Activated T-cell treated with anti-CD3 and anti-CD28 coated beads, Interleukin-2, amount 50 U/mL, for 72 hours (primary cell): ENCODE measurements around the gene ATP13A1. TPM values are rescaled to one million over a fixed set of nuclear protein-coding genes. Genes with fewer than 3 reads are reported as not detected.
A peak's percentile ranks its signal among the peaks of the same experiment; 100 is the strongest.

Source experiments
- ATAC-seq, 2 donors: fragments of 150-1000 bp; cut with Tn5 transposase; replicated peaks in 1 of 2; 2 replicates each; pipeline ENCODE4 v1.10.0; 2021; ENCODE audit warnings: moderate library complexity in 2 of 2, mild to moderate bottlenecking in 1 of 2
- DNase-seq, 2 donors: peaks; one replicate each; pipeline ENCODE4 v3.0.0; 2021 to 2022; ENCODE audit warnings: mixed read lengths in 1 of 2
- H3K27ac Mint-ChIP-seq: one replicate; pipeline ENCODE4 v1.8.0; 2022; ENCODE audit warnings: mild to moderate bottlenecking, moderate library complexity, mixed read lengths
- H3K27me3 Mint-ChIP-seq: one replicate; pipeline ENCODE4 v1.8.0; 2022; ENCODE audit warnings: low read depth, mixed read lengths
- H3K36me3 Mint-ChIP-seq, 2 donors: one replicate each; pipeline ENCODE4 v1.8.0; 2022; ENCODE audit warnings: mixed read lengths in 2 of 2, mild to moderate bottlenecking in 1 of 2; ENCODE audit not compliant: insufficient read depth in 2 of 2
- H3K4me1 Mint-ChIP-seq: one replicate; pipeline ENCODE4 v1.8.0; 2022; ENCODE audit warnings: low read depth, mixed read lengths
- H3K4me3 Mint-ChIP-seq, 2 donors: one replicate each; pipeline ENCODE4 v1.8.0; 2022; ENCODE audit warnings: mild to moderate bottlenecking in 2 of 2, mixed read lengths in 2 of 2, moderate library complexity in 2 of 2
- H3K9me3 Mint-ChIP-seq, 2 donors: one replicate each; pipeline ENCODE4 v1.8.0; 2022; ENCODE audit warnings: mixed read lengths in 2 of 2
- total RNA-seq, 2 donors: library from RNA; stranded (reverse); gene quantifications; one replicate each; pipeline ENCODE4 v1.2.3, GENCODE V29; 2022

Gene ATP13A1
- total RNA-seq, 2 donors from 2014 or later: 48.8 to 65.4 TPM

GRCh38 chr19:19659646-19660245 is 3.7 kb downstream of the ATP13A1 start:
- Mint-ChIP-seq H3K4me1 (peaks cover 26% of the 10 kb centered on the region), H3K27me3 (no peaks in the 10 kb centered on the region), H3K9me3 (no peaks in the 10 kb centered on the region), H3K27ac (no peak overlapping the region), H3K36me3 (peaks cover 21 to 24% of the 10 kb centered on the region in 2 donors), H3K4me3 (no peak overlapping the region)
- no peak for ATAC-seq
- DNase-seq: no peak

GRCh38 chr19:19657397-19657783 is 6.1 kb downstream of the ATP13A1 start:
- ATAC-seq: no peak
- Mint-ChIP-seq H3K4me1 (peaks cover 17% of the 10 kb centered on the region), H3K4me3 (no peak overlapping the region), H3K36me3 (peaks cover 22 to 33% of the 10 kb centered on the region in 2 donors), H3K27ac (no peak overlapping the region), H3K27me3 (no peaks in the 10 kb centered on the region), H3K9me3 (no peaks in the 10 kb centered on the region)
- DNase-seq: no peak

- Mint-ChIP-seq H3K27me3 (no peaks in the 10 kb centered on the region), H3K27ac (no peak overlapping the region), H3K36me3 (peaks cover 22 to 34% of the 10 kb centered on the region in 2 donors), H3K4me3 (no peak overlapping the region), H3K9me3 (no peaks in the 10 kb centered on the region), H3K4me1 (peaks cover 10% of the 10 kb centered on the region)
- ATAC-seq: no peak
- no peak for DNase-seq
These were observed 6.8 kb downstream of the ATP13A1 start for GRCh38 chr19:19656451-19657396.

- H3K36me3 Mint-ChIP-seq: peaks cover 18 to 31% of the 10 kb centered on the region in 2 donors
- H3K4me1 Mint-ChIP-seq: peaks cover under 1% of the 10 kb centered on the region
- no peak overlapping the region for H3K27ac Mint-ChIP-seq
- no peaks in the 10 kb centered on the region for H3K9me3 Mint-ChIP-seq
- no peak for ATAC-seq
- no peak for DNase-seq
- H3K4me3 Mint-ChIP-seq: no peak overlapping the region
- no peaks in the 10 kb centered on the region for H3K27me3 Mint-ChIP-seq
These were observed 7.7 kb downstream of the ATP13A1 start for GRCh38 chr19:19655641-19656343.

- H3K4me1 Mint-ChIP-seq: no peaks in the 10 kb centered on the region
- no peaks in the 10 kb centered on the region for H3K27me3 Mint-ChIP-seq
- H3K4me3 Mint-ChIP-seq: no peak overlapping the region
- no peak overlapping the region for H3K27ac Mint-ChIP-seq
- H3K9me3 Mint-ChIP-seq: no peaks in the 10 kb centered on the region
- ATAC-seq (no peak), DNase-seq (no peak)
- peaks cover 18 to 31% of the 10 kb centered on the region in 2 donors for H3K36me3 Mint-ChIP-seq
These were observed 8.4 kb downstream of the ATP13A1 start for GRCh38 chr19:19655051-19655594.

- no peak for ATAC-seq
These were observed 9.0 kb downstream of the ATP13A1 start for GRCh38 chr19:19654441-19654840.

GRCh38 chr19:19653597-19654147 is 9.8 kb downstream of the ATP13A1 start:
- Mint-ChIP-seq H3K27me3 (no peaks in the 10 kb centered on the region), H3K36me3 (peaks cover 18 to 31% of the 10 kb centered on the region in 2 donors), H3K4me1 (no peaks in the 10 kb centered on the region), H3K4me3 (no peak overlapping the region), H3K27ac (no peak overlapping the region), H3K9me3 (no peaks in the 10 kb centered on the region)
- DNase-seq (no peak), ATAC-seq (no peak)

More at GRCh38 chr19:19654441-19654840, 9.0 kb downstream of the ATP13A1 start:
- H3K27me3 Mint-ChIP-seq: no peaks in the 10 kb centered on the region
- H3K4me3 Mint-ChIP-seq: no peak overlapping the region
- H3K4me1 Mint-ChIP-seq: no peaks in the 10 kb centered on the region
- no peak overlapping the region for H3K27ac Mint-ChIP-seq
- peaks cover 18 to 31% of the 10 kb centered on the region in 2 donors for H3K36me3 Mint-ChIP-seq
- no peak for DNase-seq
- no peaks in the 10 kb centered on the region for H3K9me3 Mint-ChIP-seq

- no peaks in the 10 kb centered on the region for H3K27me3 Mint-ChIP-seq
- ATAC-seq: no peak
- H3K4me3 Mint-ChIP-seq: no peak overlapping the region
- no peak for DNase-seq
- no peaks in the 10 kb centered on the region for H3K4me1 Mint-ChIP-seq
- H3K36me3 Mint-ChIP-seq: peaks cover 11 to 27% of the 10 kb centered on the region in 2 donors
- H3K27ac Mint-ChIP-seq: no peak overlapping the region
- H3K9me3 Mint-ChIP-seq: no peaks in the 10 kb centered on the region
These were observed 10.8 kb downstream of the ATP13A1 start for GRCh38 chr19:19652482-19653295.

GRCh38 chr19:19651076-19651475 is 12.4 kb downstream of the ATP13A1 start:
- Mint-ChIP-seq H3K4me1 (no peaks in the 10 kb centered on the region), H3K27me3 (no peaks in the 10 kb centered on the region), H3K36me3 (peaks cover 10 to 20% of the 10 kb centered on the region in 2 donors)

GRCh38 chr19:19650331-19650730 is 13.1 kb downstream of the ATP13A1 start:
- Mint-ChIP-seq H3K4me3 (no peak overlapping the region), H3K27me3 (no peaks in the 10 kb centered on the region), H3K4me1 (no peaks in the 10 kb centered on the region), H3K27ac (peak overlapping the region; percentile 60), H3K9me3 (no peaks in the 10 kb centered on the region), H3K36me3 (peaks cover 10 to 20% of the 10 kb centered on the region in 2 donors)
- DNase-seq (no peak), ATAC-seq (no peak)

More at GRCh38 chr19:19651076-19651475, 12.4 kb downstream of the ATP13A1 start:
- DNase-seq (no peak), ATAC-seq (no peak)
- H3K9me3 Mint-ChIP-seq: no peaks in the 10 kb centered on the region
- no peak overlapping the region for H3K27ac Mint-ChIP-seq
- no peak overlapping the region for H3K4me3 Mint-ChIP-seq

GRCh38 chr19:19649580-19649995 is 13.9 kb downstream of the ATP13A1 start:
- peaks cover 8 to 16% of the 10 kb centered on the region in 2 donors for H3K36me3 Mint-ChIP-seq

GRCh38 chr19:19649155-19649554 is 14.3 kb downstream of the ATP13A1 start:
- Mint-ChIP-seq H3K4me3 (no peak overlapping the region), H3K9me3 (no peaks in the 10 kb centered on the region), H3K4me1 (peaks cover 4% of the 10 kb centered on the region), H3K36me3 (peaks cover 6 to 15% of the 10 kb centered on the region in 2 donors), H3K27me3 (no peaks in the 10 kb centered on the region), H3K27ac (no peak overlapping the region)
- ATAC-seq (no peak), DNase-seq (no peak)

More at GRCh38 chr19:19649580-19649995, 13.9 kb downstream of the ATP13A1 start:
- ATAC-seq: no peak
- Mint-ChIP-seq H3K4me1 (peaks cover 1% of the 10 kb centered on the region), H3K27me3 (no peaks in the 10 kb centered on the region), H3K27ac (no peak overlapping the region), H3K4me3 (no peak overlapping the region), H3K9me3 (no peaks in the 10 kb centered on the region)
- DNase-seq: no peak
